ENCODE measurements around the gene XXYLT1.

Gene XXYLT1

GRCh38 chr3:195126056-195126605 lies 144.8 kb downstream of the XXYLT1 start:
- DNase-seq = no peak

- DNase-seq = no peak
These were observed 145.3 kb downstream of the XXYLT1 start for GRCh38 chr3:195125646-195126045.

- DNase-seq = no peak
These were observed 146.5 kb downstream of the XXYLT1 start for GRCh38 chr3:195124378-195124992.

GRCh38 chr3:195123281-195123691 lies 147.7 kb downstream of the XXYLT1 start:
- DNase-seq = no peak

- DNase-seq = no peak
These were observed 148.7 kb downstream of the XXYLT1 start for GRCh38 chr3:195122261-195122660.

GRCh38 chr3:195120267-195120601 lies 150.7 kb downstream of the XXYLT1 start:
- DNase-seq = no peak

- no peak for DNase-seq
These were observed 151.3 kb downstream of the XXYLT1 start for GRCh38 chr3:195119461-195120266.

GRCh38 chr3:195118671-195119070 lies 152.3 kb downstream of the XXYLT1 start:
- no peak for DNase-seq

GRCh38 chr3:195117978-195118581 lies 152.9 kb downstream of the XXYLT1 start:
- no peak for DNase-seq

GRCh38 chr3:195116407-195117185 lies 154.4 kb downstream of the XXYLT1 start:
- no peak for DNase-seq

GRCh38 chr3:195115600-195116406 lies 155.2 kb downstream of the XXYLT1 start:
- no peak for DNase-seq

GRCh38 chr3:195114786-195115599 lies 156.0 kb downstream of the XXYLT1 start:
- DNase-seq = no peak

- no peak for DNase-seq
These were observed 157.2 kb downstream of the XXYLT1 start for GRCh38 chr3:195113536-195114425.

- DNase-seq = no peak
These were observed 157.9 kb downstream of the XXYLT1 start for GRCh38 chr3:195113048-195113447.

GRCh38 chr3:195112361-195112791 lies 158.6 kb downstream of the XXYLT1 start:
- no peak for DNase-seq

- DNase-seq = no peak
These were observed 159.2 kb downstream of the XXYLT1 start for GRCh38 chr3:195111766-195112165.

GRCh38 chr3:195111319-195111705 lies 159.6 kb downstream of the XXYLT1 start:
- no peak for DNase-seq

- no peak for DNase-seq
These were observed 160.2 kb downstream of the XXYLT1 start for GRCh38 chr3:195110647-195111318.

- no peak for DNase-seq
These were observed 161.8 kb downstream of the XXYLT1 start for GRCh38 chr3:195109098-195109657.
